HL-60 (cell line): Measurements from ENCODE around the gene OXNAD1.

ENCODE experiments used
- DNase-seq, 2 experiments: peaks; one replicate each; pipeline ENCODE4 v3.0.0-alpha.2; 2010 to 2020; ENCODE audit warnings: low read depth in 1 of 2, low spot score in 1 of 2
- H3K27ac ChIP-seq: fragments of 250-450 bp; sonication (Bioruptor Pico); replicated peaks from 2 replicates; pipeline ENCODE4 v1.5.1; 2020; ENCODE audit warnings: mild to moderate bottlenecking, moderate library complexity
- H3K27me3 ChIP-seq: fragments of 250-450 bp; sonication (Bioruptor Pico); 2 replicates; pipeline ENCODE4 v1.5.1; 2021; ENCODE audit warnings: mild to moderate bottlenecking, moderate library complexity; ENCODE audit not compliant: insufficient read depth, poor library complexity, severe bottlenecking
- H3K4me3 ChIP-seq: replicated peaks from 2 replicates; pipeline ENCODE4 v1.5.1; 2011; ENCODE audit warnings: mild to moderate bottlenecking, control low read depth, low read length; ENCODE audit not compliant: insufficient read depth
- CTCF ChIP-seq: IDR thresholded peaks from one replicate; pipeline ENCODE4 v1.5.1; 2011; ENCODE audit warnings: low read length, control low read depth, inconsistent platforms; ENCODE audit not compliant: insufficient read depth
- GABPA ChIP-seq: IDR thresholded peaks from 2 replicates; pipeline ENCODE4 v1.6.1; 2012; ENCODE audit warnings: low read depth
- POLR2AphosphoS5 ChIP-seq: IDR thresholded peaks from 2 replicates; pipeline ENCODE4 v1.6.1; 2012; ENCODE audit warnings: low read depth
- REST ChIP-seq: IDR thresholded peaks from 2 replicates; pipeline ENCODE4 v1.6.1; 2012; ENCODE audit warnings: low read depth; ENCODE audit not compliant: insufficient replicate concordance
- SPI1 ChIP-seq: IDR thresholded peaks from 2 replicates; pipeline ENCODE4 v1.6.1; 2012; ENCODE audit warnings: low read depth, mild to moderate bottlenecking, borderline replicate concordance

Gene OXNAD1

GRCh38 chr3:16254916-16255315 is 10.1 kb upstream of the OXNAD1 start:
- peak overlapping the region; percentile 78 for H3K27ac ChIP-seq
- no peak for DNase-seq
- no peak overlapping the region for H3K4me3 ChIP-seq
- TF ChIP-seq SPI1, result no peak
- TF ChIP-seq GABPA, result no peak
- no peak for TF ChIP-seq POLR2AphosphoS5
- no peak for TF ChIP-seq CTCF
- TF ChIP-seq REST, result no peak
- no peaks in the 10 kb centered on the region for H3K27me3 ChIP-seq

GRCh38 chr3:16255326-16255725 is 9.7 kb upstream of the OXNAD1 start:
- no peak overlapping the region for H3K4me3 ChIP-seq
- TF ChIP-seq SPI1 (no peak), GABPA (no peak), CTCF (no peak), POLR2AphosphoS5 (no peak), REST (no peak)
- no peak for DNase-seq

GRCh38 chr3:16255726-16256125 is 9.3 kb upstream of the OXNAD1 start:
- TF ChIP-seq SPI1 (no peak), REST (no peak), GABPA (no peak), POLR2AphosphoS5 (no peak)
- no peak overlapping the region for H3K4me3 ChIP-seq
- DNase-seq, result no peak
- 0 out of 2 replicates have a peak overlapping the region, but pooled peaks have one; percentile 78 for H3K27ac ChIP-seq
- no peaks in the 10 kb centered on the region for H3K27me3 ChIP-seq

More at GRCh38 chr3:16255326-16255725, 9.7 kb upstream of the OXNAD1 start:
- peak overlapping the region; percentile 78 for H3K27ac ChIP-seq
- no peaks in the 10 kb centered on the region for H3K27me3 ChIP-seq
